HepG2 (cell line): Measurements from ENCODE around the gene ITPK1. TPM values are rescaled to one million over a fixed set of nuclear protein-coding genes. Genes with fewer than 3 reads are reported as not detected.

Experiments used
- ATF3 ChIP-seq: sonication (generic); formaldehyde crosslinking; IDR thresholded peaks from 2 replicates; pipeline ENCODE4 v1.4.0; 2020; ENCODE audit warnings: missing genetic modification reagents
- CREB3 ChIP-seq: sonication (generic); formaldehyde crosslinking; IDR thresholded peaks from 2 replicates; pipeline ENCODE4 v1.5.0; 2020; ENCODE audit warnings: missing genetic modification reagents
- ELF4 ChIP-seq: sonication (generic); formaldehyde crosslinking; IDR thresholded peaks from 2 replicates; pipeline ENCODE4 v1.5.0; 2020; ENCODE audit warnings: missing genetic modification reagents, mild to moderate bottlenecking, moderate library complexity, borderline replicate concordance
- FOSL2 ChIP-seq: sonication (generic); formaldehyde crosslinking; IDR thresholded peaks from 2 replicates; pipeline ENCODE4 v1.4.0; 2020; ENCODE audit warnings: missing genetic modification reagents
- GPN1 ChIP-seq: sonication (generic); formaldehyde crosslinking; IDR thresholded peaks from 2 replicates; pipeline ENCODE4 v1.5.1; 2020; ENCODE audit warnings: missing genetic modification reagents, borderline replicate concordance
- IKZF1 ChIP-seq: fragments of 450-650 bp; IDR thresholded peaks from 2 replicates; pipeline ENCODE4 v1.7.1; 2016
- MBNL3 ChIP-seq: fragments of 250-450 bp; sonication (Bioruptor Pico); conservative IDR thresholded peaks from 2 replicates; pipeline ENCODE4 v1.8.0; 2022; ENCODE audit warnings: mild to moderate bottlenecking, inconsistent platforms
- POGZ ChIP-seq: sonication (generic); formaldehyde crosslinking; IDR thresholded peaks from 2 replicates; pipeline ENCODE4 v1.4.0; 2020; ENCODE audit warnings: mild to moderate bottlenecking, missing genetic modification reagents
- PPARG ChIP-seq: conservative IDR thresholded peaks from 2 replicates; pipeline ENCODE4 v1.6.1; 2016; ENCODE audit warnings: missing biosample characterization, missing genetic modification reagents
- RBM39 ChIP-seq: fragments of 200-400 bp; formaldehyde crosslinking; IDR thresholded peaks from one replicate; pipeline ENCODE4 v1.6.1; 2018; ENCODE audit warnings: antibody characterized with exemption, mild to moderate bottlenecking, low read depth, low read length; ENCODE audit not compliant: poor library complexity, severe bottlenecking
- REXO4 ChIP-seq: sonication (generic); formaldehyde crosslinking; IDR thresholded peaks from 2 replicates; pipeline ENCODE4 v1.8.0; 2022; ENCODE audit warnings: missing genetic modification reagents, mild to moderate bottlenecking, borderline replicate concordance
- SNAPC5 ChIP-seq: sonication (generic); formaldehyde crosslinking; IDR thresholded peaks from 2 replicates; pipeline ENCODE4 v1.8.1; 2023; ENCODE audit warnings: mild to moderate bottlenecking, missing genetic modification reagents, borderline replicate concordance
- TEAD2 ChIP-seq: sonication (generic); formaldehyde crosslinking; IDR thresholded peaks from 2 replicates; pipeline ENCODE4 v1.9.0; 2021; ENCODE audit warnings: missing genetic modification reagents
- THRA ChIP-seq: sonication (generic); formaldehyde crosslinking; IDR thresholded peaks from 2 replicates; pipeline ENCODE4 v1.4.0; 2020; ENCODE audit warnings: missing genetic modification reagents, borderline replicate concordance
- ZMAT5 ChIP-seq: sonication (generic); formaldehyde crosslinking; IDR thresholded peaks from 2 replicates; pipeline ENCODE4 v1.5.0; 2020; ENCODE audit warnings: mild to moderate bottlenecking, low read depth, missing genetic modification reagents, borderline replicate concordance
- ZMYM4 ChIP-seq: sonication (generic); formaldehyde crosslinking; IDR thresholded peaks from 2 replicates; pipeline ENCODE4 v1.8.1; 2023; ENCODE audit warnings: mild to moderate bottlenecking, missing genetic modification reagents
- ZNF292 ChIP-seq: sonication (generic); formaldehyde crosslinking; IDR thresholded peaks from 2 replicates; pipeline ENCODE4 v1.8.1; 2022; ENCODE audit warnings: mild to moderate bottlenecking, low read depth, missing genetic modification reagents, borderline replicate concordance
- ZNF3 ChIP-seq: IDR thresholded peaks from 2 replicates; pipeline ENCODE4 v1.7.0; 2017; ENCODE audit warnings: inconsistent platforms
- ZNF354B ChIP-seq: sonication (generic); formaldehyde crosslinking; IDR thresholded peaks from 2 replicates; pipeline ENCODE4 v1.8.0; 2022; ENCODE audit warnings: mild to moderate bottlenecking, missing genetic modification reagents
- ZNF383 ChIP-seq: sonication (generic); formaldehyde crosslinking; IDR thresholded peaks from 2 replicates; pipeline ENCODE4 v1.4.0; 2020; ENCODE audit warnings: missing genetic modification reagents, mild to moderate bottlenecking, borderline replicate concordance
- ZNF512B ChIP-seq: sonication (generic); formaldehyde crosslinking; IDR thresholded peaks from 2 replicates; pipeline ENCODE4 v1.5.1; 2020; ENCODE audit warnings: missing genetic modification reagents, mild to moderate bottlenecking, borderline replicate concordance
- ZNF678 ChIP-seq: sonication (generic); formaldehyde crosslinking; IDR thresholded peaks from 2 replicates; pipeline ENCODE4 v1.4.0; 2020; ENCODE audit warnings: mild to moderate bottlenecking, missing genetic modification reagents
- ZNF713 ChIP-seq: sonication (generic); formaldehyde crosslinking; IDR thresholded peaks from 2 replicates; pipeline ENCODE4 v1.4.0; 2020; ENCODE audit warnings: mild to moderate bottlenecking, missing genetic modification reagents
- ZSCAN12 ChIP-seq: sonication (generic); formaldehyde crosslinking; IDR thresholded peaks from 2 replicates; pipeline ENCODE4 v1.9.0; 2021; ENCODE audit warnings: mild to moderate bottlenecking, missing genetic modification reagents
- polyA plus RNA-seq, 8 experiments: library from polyadenylated mRNA; depleted of rRNA in 3 of 8; stranded (reverse) in 7 of 8; unstranded in 1 of 8; fragments of >200 nt; fragmentation: Illumina TruSeq in 4 of 8; extraction: Trizol in 4 of 8; gene quantifications; 2 replicates each; pipeline versions ENCODE4 v1.2.1 to v1.2.3, GENCODE V29; 2011 to 2016; ENCODE audit warnings: low read depth in 4 of 8, missing spikeins in 1 of 8, mixed read lengths in 1 of 8; ENCODE audit not compliant: insufficient read depth in 1 of 8
- total RNA-seq, 5 experiments: library from RNA; depleted of rRNA; stranded (reverse); fragments of >200 nt; fragmentation: Illumina TruSeq; extraction: Trizol; gene quantifications; 2 replicates each; pipeline ENCODE4 v1.2.3, GENCODE V29; 2016; ENCODE audit warnings: low read depth in 1 of 5

The ITPK1 gene
- total and polyA plus RNA-seq, 2 of the 13 experiments (the other 11 are each of a cell fraction or from before 2014, with no cell fraction given) = 20.5 to 47.5 TPM

GRCh38 chr14:92922883-92923743 lies 192.6 kb downstream of the ITPK1 start, which contains the start of gene CHGA (continued):
- no peak for TF ChIP-seq REXO4 (CRISPR knock-in tag)
- TF ChIP-seq ZNF292 (CRISPR knock-in tag) = no peak
- no peak for TF ChIP-seq ZMAT5 (CRISPR knock-in tag)
- TF ChIP-seq FOSL2 (CRISPR knock-in tag) = peak; percentile 54
- peak; percentile 89; the same call in 1 of the 2 replicates for TF ChIP-seq TEAD2 (CRISPR knock-in tag)
- no peak for TF ChIP-seq MBNL3 (CRISPR knock-in tag)
- no peak for TF ChIP-seq ZNF713 (CRISPR knock-in tag)
- TF ChIP-seq THRA (CRISPR knock-in tag) = peak; percentile 83
- TF ChIP-seq GPN1 (CRISPR knock-in tag) = peak; percentile 65; the same call in 1 of the 2 replicates
- TF ChIP-seq ZNF512B (CRISPR knock-in tag) = no peak
- TF ChIP-seq ATF3 (CRISPR knock-in tag) = peak; percentile 86
- 0 out of 2 replicates have a peak, but pooled peaks have one; percentile 78 for TF ChIP-seq ZNF678 (CRISPR knock-in tag)
- TF ChIP-seq ZNF354B (CRISPR knock-in tag) = no peak
- no peak for TF ChIP-seq IKZF1
- 0 out of 2 replicates have a peak, but pooled peaks have one; percentile 88 for TF ChIP-seq ZSCAN12 (CRISPR knock-in tag)
- TF ChIP-seq ZMYM4 (CRISPR knock-in tag) = peak; percentile 62
- no peak for TF ChIP-seq ZNF3 (CRISPR knock-in tag)
- TF ChIP-seq RBM39 = peak; percentile 32
- peak; percentile 92 for TF ChIP-seq SNAPC5
- TF ChIP-seq PPARG (CRISPR knock-in tag) = peak; percentile 50; the same call in 1 of the 2 replicates
- TF ChIP-seq CREB3 (CRISPR knock-in tag) = peak; percentile 88
- TF ChIP-seq POGZ (CRISPR knock-in tag) = no peak
- TF ChIP-seq ZNF383 (CRISPR knock-in tag) = no peak
- TF ChIP-seq ELF4 (CRISPR knock-in tag) = no peak
